ENCODE measurements around the gene RNF181.
A peak's percentile ranks its signal among the peaks of the same experiment; 100 is the strongest.
"Not testable (repeated sequence)": the region's sequence is repeated elsewhere in the genome, so short reads cannot be mapped to it uniquely, and the experiment has no call there.

Gene RNF181

GRCh38 chr2:85597241-85597640, 1.7 kb downstream of the RNF181 start:
- DNase-seq = no peak

- DNase-seq = no peak
These were observed 3.2 kb downstream of the RNF181 start for GRCh38 chr2:85598594-85599340.

- no peak for DNase-seq
These were observed 4.1 kb downstream of the RNF181 start for GRCh38 chr2:85599468-85600234.

GRCh38 chr2:85600235-85600575, 4.7 kb downstream of the RNF181 start:
- DNase-seq = no peak

- DNase-seq = no peak
These were observed 5.6 kb downstream of the RNF181 start for GRCh38 chr2:85600951-85601770.

- no peak for DNase-seq
These were observed 6.4 kb downstream of the RNF181 start for GRCh38 chr2:85601771-85602475.

- peak; percentile 25 for DNase-seq
These were observed 7.1 kb downstream of the RNF181 start, which contains the start of gene TMEM150A for GRCh38 chr2:85602476-85603234. Gene TMEM150A (minus strand): TSS chr2:85602698. CDS start chr2:85601948, 750 bp downstream.

GRCh38 chr2:85604133-85604444, 8.5 kb downstream of the RNF181 start:
- DNase-seq = not testable (repeated sequence)

- no peak for DNase-seq
These were observed 9.2 kb downstream of the RNF181 start for GRCh38 chr2:85604568-85605339.

GRCh38 chr2:85605406-85606115, 10.0 kb downstream of the RNF181 start:
- no peak for DNase-seq

- DNase-seq = no peak
These were observed 10.5 kb downstream of the RNF181 start for GRCh38 chr2:85606116-85606455.

GRCh38 chr2:85607268-85608215, 12.0 kb downstream of the RNF181 start:
- no peak for DNase-seq

- DNase-seq = no peak
These were observed 15.7 kb downstream of the RNF181 start for GRCh38 chr2:85611217-85611704.

- DNase-seq = peak; percentile 65
These were observed 16.4 kb downstream of the RNF181 start, which contains the start of gene C2orf68 for GRCh38 chr2:85611705-85612587. Gene C2orf68 (minus strand): TSS chr2:85612066. CDS start chr2:85611984, 82 bp downstream.

- DNase-seq = no peak
These were observed 18.4 kb downstream of the RNF181 start for GRCh38 chr2:85613717-85614515.

- not testable (repeated sequence) for DNase-seq
These were observed 19.2 kb downstream of the RNF181 start for GRCh38 chr2:85614757-85615156.

- DNase-seq = no peak
These were observed 19.8 kb downstream of the RNF181 start for GRCh38 chr2:85615413-85615728.

Data from NCI-H2029 treated with DMSO at 0.1 percent for 48 hours (cell line).